Karpas-422 (cell line): Measurements from ENCODE around the gene DPRX. TPM values are rescaled to one million over a fixed set of nuclear protein-coding genes. Genes with fewer than 3 reads are reported as not detected.
"Not testable (repeated sequence)": the region's sequence is repeated elsewhere in the genome, so short reads cannot be mapped to it uniquely, and the experiment has no call there.

Source experiments
- DNase-seq: peaks from one replicate; pipeline ENCODE4 v3.0.0-alpha.2; 2015
- H2AFZ ChIP-seq: fragments of 200-600 bp; sonication (generic); 2 replicates; pipeline ENCODE4 v1.6.1; 2014; ENCODE audit warnings: antibody characterized with exemption, low read length, mixed read lengths
- H3K27ac ChIP-seq: fragments of 200-600 bp; sonication (generic); 2 replicates; pipeline ENCODE4 v1.5.1; 2014; ENCODE audit warnings: mild to moderate bottlenecking, low read length, moderate library complexity
- H3K27me3 ChIP-seq: fragments of 200-600 bp; sonication (generic); 2 replicates; pipeline ENCODE4 v1.6.1; 2014; ENCODE audit warnings: low read length, mixed read lengths
- H3K36me3 ChIP-seq: fragments of 200-600 bp; sonication (generic); 2 replicates; pipeline ENCODE4 v1.6.1; 2014; ENCODE audit warnings: low read length, mixed read lengths; ENCODE audit not compliant: insufficient read depth
- H3K4me1 ChIP-seq: fragments of 200-600 bp; sonication (generic); 2 replicates; pipeline ENCODE4 v1.6.1; 2014; ENCODE audit warnings: mild to moderate bottlenecking, low read length, mixed read lengths
- H3K4me2 ChIP-seq: fragments of 200-600 bp; sonication (generic); 2 replicates; pipeline ENCODE4 v1.6.1; 2014; ENCODE audit warnings: low read length, low read depth, mild to moderate bottlenecking; ENCODE audit not compliant: poor library complexity, severe bottlenecking
- H3K4me3 ChIP-seq: fragments of 200-600 bp; sonication (generic); 2 replicates; pipeline ENCODE4 v1.5.1; 2014; ENCODE audit warnings: mild to moderate bottlenecking, antibody characterized with exemption, low read length, mixed read lengths
- H3K79me2 ChIP-seq: fragments of 200-600 bp; sonication (generic); 2 replicates; pipeline ENCODE4 v1.6.1; 2014; ENCODE audit warnings: mild to moderate bottlenecking, low read length, mixed read lengths
- H3K9ac ChIP-seq: fragments of 200-600 bp; sonication (generic); 2 replicates; pipeline ENCODE4 v1.6.0; 2014; ENCODE audit warnings: low read length
- H3K9me2 ChIP-seq: fragments of 200-600 bp; sonication (generic), shearing (Covaris generic); replicated peaks from 2 replicates; pipeline ENCODE4 v1.6.0; 2014; ENCODE audit warnings: mild to moderate bottlenecking, low read length, moderate library complexity; ENCODE audit not compliant: insufficient read depth
- H3K9me3 ChIP-seq: fragments of 300-700, 200-600 bp; sonication (generic); 2 replicates; pipeline ENCODE4 v1.6.1; 2014; ENCODE audit warnings: low read length, mixed read lengths
- H4K20me1 ChIP-seq: fragments of 200-600 bp; sonication (generic); 2 replicates; pipeline ENCODE4 v1.6.1; 2014; ENCODE audit warnings: mild to moderate bottlenecking, antibody characterized with exemption, low read length, low read depth; ENCODE audit not compliant: insufficient read depth
- small RNA-seq: library from RNA; depleted of rRNA; stranded (forward); fragments of <200 nt; gene quantifications from one replicate; pipeline ENCODE3, GENCODE V24; 2014
- total RNA-seq: library from RNA; depleted of rRNA; stranded (reverse); fragments of >200 nt; shearing (Covaris generic); gene quantifications from 2 replicates; pipeline ENCODE4 v1.2.3, GENCODE V29; 2014; ENCODE audit warnings: low replicate concordance; rRNA removed

The DPRX gene
- total RNA-seq, 1 experiment from 2014 or later, result not detected

GRCh38 chr19:53666331-53666730 is 34.5 kb downstream of the DPRX start:
- H3K4me1 ChIP-seq, H3K4me3 ChIP-seq, H3K9me2 ChIP-seq, H3K4me2 ChIP-seq, H3K27ac ChIP-seq, H4K20me1 ChIP-seq, H3K9me3 ChIP-seq, H3K9ac ChIP-seq, H3K27me3 ChIP-seq, H3K36me3 ChIP-seq, DNase-seq, H2AFZ ChIP-seq, H3K79me2 ChIP-seq: not testable (repeated sequence)

DNA sequence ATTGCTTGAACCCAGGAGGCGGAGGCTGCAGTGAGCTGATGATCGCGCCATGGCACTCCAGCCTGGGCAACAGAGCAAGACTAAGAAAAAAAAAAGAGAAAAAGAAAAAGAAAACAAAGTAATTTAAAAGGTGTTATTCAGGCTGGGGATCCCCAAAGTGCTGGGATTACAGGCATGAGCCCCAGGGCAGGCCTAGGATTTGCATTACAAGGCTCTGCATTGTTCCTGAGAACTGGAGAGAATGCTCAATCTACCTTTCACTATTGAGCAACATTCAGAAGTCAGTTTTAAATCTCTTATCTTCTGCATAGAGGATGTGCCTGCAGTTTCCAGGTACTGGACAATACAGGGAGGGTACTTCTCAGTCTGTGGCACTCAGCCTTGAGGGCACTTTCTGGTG is 37.0 kb downstream of the DPRX start:
- H3K9me2 ChIP-seq, H3K4me1 ChIP-seq, H3K27ac ChIP-seq, H3K79me2 ChIP-seq, H3K27me3 ChIP-seq, H2AFZ ChIP-seq, H4K20me1 ChIP-seq, H3K9ac ChIP-seq, DNase-seq, H3K4me3 ChIP-seq, H3K9me3 ChIP-seq, H3K4me2 ChIP-seq, H3K36me3 ChIP-seq: not testable (repeated sequence)

DNA sequence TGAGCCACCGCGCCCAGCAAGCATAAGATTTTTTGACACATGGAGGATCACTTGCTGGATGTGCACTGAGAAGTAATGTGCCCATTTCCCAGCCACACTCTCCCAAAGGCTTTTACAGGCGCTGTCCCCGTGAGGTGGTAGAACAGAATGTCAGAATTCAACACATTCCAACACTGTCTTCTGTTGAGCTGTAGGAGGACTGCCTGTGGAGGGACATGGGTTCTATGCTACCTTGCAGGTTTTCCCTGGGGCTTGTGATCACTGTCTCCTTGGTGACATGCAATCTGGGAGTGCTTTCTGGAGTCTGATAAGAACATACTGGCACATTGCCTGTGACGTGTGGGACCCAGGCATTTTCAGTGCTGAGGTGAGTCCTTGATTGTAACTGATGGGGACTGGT is 38.5 kb downstream of the DPRX start:
- Histone ChIP-seq H4K20me1 (no peaks in the 10 kb centered on the region), H3K4me2 (no peak overlapping the region), H2AFZ (no peak overlapping the region), H3K79me2 (no peaks in the 10 kb centered on the region), H3K4me3 (no peak overlapping the region), H3K27me3 (no peaks in the 10 kb centered on the region), H3K9me2 (no peaks in the 10 kb centered on the region), H3K9me3 (no peaks in the 10 kb centered on the region), H3K4me1 (no peaks in the 10 kb centered on the region), H3K9ac (no peak overlapping the region), H3K27ac (no peak overlapping the region), H3K36me3 (no peaks in the 10 kb centered on the region)
- no peak for DNase-seq

- Histone ChIP-seq H3K27ac (no peak overlapping the region), H3K4me2 (no peak overlapping the region), H3K36me3 (no peaks in the 10 kb centered on the region), H3K9me2 (no peaks in the 10 kb centered on the region), H3K9me3 (no peaks in the 10 kb centered on the region), H4K20me1 (no peaks in the 10 kb centered on the region), H3K4me1 (no peaks in the 10 kb centered on the region), H3K9ac (no peak overlapping the region), H2AFZ (no peak overlapping the region), H3K4me3 (no peak overlapping the region), H3K79me2 (no peaks in the 10 kb centered on the region), H3K27me3 (no peaks in the 10 kb centered on the region)
- no peak for DNase-seq
These were observed 39.9 kb downstream of the DPRX start for GRCh38 chr19:53671663-53672062.

Small RNAs within 50 kb of the gene (small RNA-seq; reads per million reads assigned to genes)
- gene MIR1323 (not detected), gene MIR498 (not detected), gene MIR512-1 (not detected), gene MIR512-2 (not detected), gene MIR515-1 (not detected), gene MIR515-2 (not detected), gene MIR519C (not detected), gene MIR519E (not detected), gene MIR520E (not detected), gene RNU6-698P (not detected)

Other genes with a start within 250 kb of the DPRX start
- gene ZNF765, start 236.8 kb upstream of the DPRX start, total RNA-seq, result 21.4 and 26.9 TPM in 2 replicates
- 21.8 and 29.6 TPM in 2 replicates for gene ZNF761, start 200.0 kb upstream of the DPRX start, total RNA-seq
- gene ZNF813, start 164.3 kb upstream of the DPRX start, total RNA-seq, result 4.5 and 6.1 TPM in 2 replicates
- 21.7 and 28.3 TPM in 2 replicates for gene ZNF331, start 93.9 kb upstream of the DPRX start, total RNA-seq
- gene NLRP12, start 192.3 kb downstream of the DPRX start, total RNA-seq, result not detected in 2 replicates
- gene MYADM, start 235.9 kb downstream of the DPRX start, total RNA-seq, result not detected in 2 replicates